Measurements from ENCODE around the gene C21orf58.

- no peak for TF ChIP-seq CTCF (IDR thresholded peaks at IDR 0.05)
- no peak for TF ChIP-seq POLR2AphosphoS5 (IDR thresholded peaks at IDR 0.05)
- no peak for TF ChIP-seq POLR2A (IDR thresholded peaks at IDR 0.05)
- TF ChIP-seq EP300 (IDR thresholded peaks at IDR 0.05), result no peak
Measured at GRCh38 chr21:46350571-46350970, 26.9 kb upstream of the C21orf58 start.

Measured in upper lobe of left lung (tissue), 4 donors.